GM15510 (cell line): ENCODE data around the gene NLRP7.

Source experiments
- POLR2A ChIP-seq: IDR thresholded peaks from 3 replicates; pipeline ENCODE4 v1.6.1; 2011; ENCODE audit warnings: borderline replicate concordance; ENCODE audit not compliant: insufficient read length; ENCODE audit errors: extremely low read depth

Gene NLRP7

GRCh38 chr19:54905803-54906511 lies 41.4 kb downstream of the NLRP7 start, which contains the start of gene NCR1:
TSS of gene NCR1 (plus strand) at chr19:54906148. CDS start at chr19:54906188, 40 bp downstream.
- no peak for TF ChIP-seq POLR2A

GRCh38 chr19:54905421-54905802 lies 41.9 kb downstream of the NLRP7 start:
- no peak for TF ChIP-seq POLR2A

GRCh38 chr19:54903303-54903702 lies 44.0 kb downstream of the NLRP7 start:
- TF ChIP-seq POLR2A: no peak

DNA sequence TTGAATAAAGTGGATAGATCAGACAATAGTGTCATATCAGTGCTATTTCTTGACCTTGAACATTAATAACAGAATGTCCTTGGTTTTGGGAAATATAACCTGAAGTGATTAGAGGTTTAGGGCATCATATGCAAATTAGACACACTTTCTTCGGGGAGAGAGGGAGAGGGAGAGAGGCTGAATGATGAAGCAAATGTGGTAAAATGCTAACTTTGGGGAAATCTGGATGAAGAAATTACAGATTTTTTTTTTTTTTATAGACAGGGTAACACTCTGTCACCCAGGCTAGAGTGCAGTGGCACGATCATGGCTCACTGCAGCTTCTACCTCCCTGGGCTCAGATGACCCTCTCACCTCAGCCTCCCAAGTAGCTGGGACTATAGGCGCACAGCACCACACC lies 45.3 kb downstream of the NLRP7 start:
- TF ChIP-seq POLR2A: no peak

- TF ChIP-seq POLR2A: no peak
Observed at GRCh38 chr19:54896036-54896435, 51.3 kb downstream of the NLRP7 start.

GRCh38 chr19:54893406-54893805 lies 53.9 kb downstream of the NLRP7 start:
- no peak for TF ChIP-seq POLR2A

DNA sequence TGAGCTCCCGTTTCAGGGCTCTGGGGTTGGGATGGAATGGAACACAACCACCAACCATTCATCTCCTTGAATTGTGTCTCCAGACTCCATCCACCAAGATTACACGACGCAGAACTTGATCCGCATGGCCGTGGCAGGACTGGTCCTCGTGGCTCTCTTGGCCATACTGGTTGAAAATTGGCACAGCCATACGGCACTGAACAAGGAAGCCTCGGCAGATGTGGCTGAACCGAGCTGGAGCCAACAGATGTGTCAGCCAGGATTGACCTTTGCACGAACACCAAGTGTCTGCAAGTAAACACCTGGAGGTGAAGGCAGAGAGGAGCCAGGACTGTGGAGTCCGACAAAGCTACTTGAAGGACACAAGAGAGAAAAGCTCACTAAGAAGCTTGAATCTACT lies 57.8 kb downstream of the NLRP7 start:
- no peak for TF ChIP-seq POLR2A

GRCh38 chr19:54888239-54888638 lies 59.1 kb downstream of the NLRP7 start:
- no peak for TF ChIP-seq POLR2A

DNA sequence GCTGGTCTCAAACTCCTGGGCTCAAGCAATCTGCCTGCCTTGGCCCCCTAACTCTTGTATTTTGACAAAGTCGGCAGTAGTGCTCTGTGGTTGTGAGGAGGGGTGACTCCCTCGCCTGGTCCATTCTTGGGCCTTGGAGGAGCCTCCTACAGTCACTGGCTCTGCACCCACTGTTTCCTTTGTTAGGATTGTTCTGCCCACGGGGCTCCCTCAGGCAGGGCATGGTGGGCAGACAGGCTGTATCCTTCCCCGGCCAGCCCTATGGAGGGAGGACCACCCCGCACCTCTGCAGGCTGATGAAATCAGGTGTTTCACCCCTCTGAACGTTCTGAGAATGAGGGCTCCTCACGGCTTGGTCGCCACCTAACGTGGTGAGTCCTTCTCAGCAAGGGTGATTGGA lies 64.1 kb downstream of the NLRP7 start:
- TF ChIP-seq POLR2A: no peak

- TF ChIP-seq POLR2A: no peak
Observed at GRCh38 chr19:54882758-54883157, 64.6 kb downstream of the NLRP7 start.

DNA sequence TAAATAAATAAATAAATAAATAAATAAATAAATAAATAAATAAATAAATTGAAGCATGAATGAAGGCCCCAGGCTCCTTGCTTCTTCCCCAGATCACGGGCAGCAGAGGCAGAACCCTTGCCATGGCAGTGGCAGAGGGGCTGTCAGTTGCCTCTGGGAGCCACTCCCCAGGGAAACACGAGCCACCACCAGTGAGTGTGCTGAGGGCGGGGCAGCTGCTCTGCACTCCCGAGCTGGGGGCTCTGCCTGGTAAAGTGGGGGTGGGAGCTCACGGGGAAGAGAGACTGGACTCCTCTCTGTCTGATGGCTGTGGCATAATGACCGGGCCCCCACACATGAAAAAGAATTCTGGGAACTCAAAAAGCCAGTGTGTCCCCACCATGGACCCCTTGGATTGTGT lies 65.4 kb downstream of the NLRP7 start:
- no peak for TF ChIP-seq POLR2A

- TF ChIP-seq POLR2A: no peak
Observed at GRCh38 chr19:54877471-54877870, 69.9 kb downstream of the NLRP7 start.

DNA sequence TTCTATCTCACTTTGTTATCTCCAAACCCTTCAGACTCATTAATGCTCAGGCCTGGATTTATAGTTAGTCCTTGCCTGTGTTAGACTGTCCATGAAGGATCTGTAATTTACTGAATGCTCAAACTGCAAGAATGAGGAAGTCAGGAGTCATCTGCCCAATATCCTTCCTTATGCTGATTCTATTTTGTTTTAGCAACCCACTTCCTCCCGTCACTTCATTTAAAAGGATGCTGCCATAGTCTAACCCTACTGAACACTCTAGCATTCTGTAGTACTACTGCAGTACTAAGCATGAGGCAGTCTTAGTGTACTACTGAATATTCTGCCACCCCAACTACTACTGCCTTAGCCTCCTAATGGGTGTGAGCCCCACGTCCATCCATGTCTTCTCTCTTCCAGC lies 71.8 kb downstream of the NLRP7 start:
- TF ChIP-seq POLR2A: no peak

DNA sequence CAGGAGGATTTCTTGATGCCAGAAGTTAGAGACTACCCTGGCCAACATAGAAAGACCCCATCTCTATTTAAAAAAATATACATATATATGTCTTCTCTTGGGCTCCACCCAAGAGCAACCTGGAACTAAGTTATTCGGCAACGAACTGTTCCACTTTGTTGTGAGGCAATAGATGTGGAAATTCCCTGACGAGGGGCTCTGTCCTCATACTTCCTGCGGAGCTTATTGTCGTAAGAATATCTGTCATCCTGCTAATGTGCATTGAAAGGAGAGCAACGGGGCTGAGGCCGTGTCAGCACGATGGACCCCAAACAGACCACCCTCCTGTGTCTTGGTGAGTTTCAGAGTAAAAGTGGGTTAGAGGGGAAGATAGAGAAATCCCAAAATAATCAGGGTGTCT lies 73.3 kb downstream of the NLRP7 start, which contains the start of gene FCAR:
Gene FCAR, plus strand, starts transcription at position 246 of the 400 bp plus-strand sequence. Its CDS starts 55 bp downstream, at position 301.
- TF ChIP-seq POLR2A: no peak
